SW480 (cell line): Measurements from ENCODE around the gene GSN.

Experiments
- DNase-seq: peaks from one replicate; pipeline ENCODE4 v3.0.0-alpha.2; 2016; ENCODE audit warnings: low spot score

The GSN gene

GRCh38 chr9:121246821-121247561, 21.0 kb upstream of the GSN start:
- peak; percentile 31 for DNase-seq

DNA sequence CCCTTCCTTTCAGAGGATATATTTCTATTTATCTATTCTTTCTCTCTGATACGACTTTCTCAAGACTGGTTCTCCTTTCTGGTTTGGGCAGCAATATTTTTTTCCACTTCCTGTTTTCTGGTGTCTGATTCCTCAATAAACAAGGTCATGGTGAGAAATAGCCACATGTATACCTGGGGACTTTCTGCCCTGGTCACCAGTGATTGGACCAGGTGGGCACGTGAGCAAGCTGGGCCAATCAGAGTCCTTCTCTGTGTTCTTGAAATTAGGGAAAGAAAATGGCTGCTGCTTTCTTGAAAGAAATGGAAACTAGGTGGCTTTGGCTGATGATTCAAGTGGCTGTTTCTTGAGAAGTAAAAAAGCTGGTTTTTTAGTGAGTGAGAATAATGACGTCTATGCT, 18.4 kb upstream of the GSN start:
- DNase-seq = no peak

GRCh38 chr9:121252104-121252851, 15.7 kb upstream of the GSN start:
- DNase-seq = no peak

GRCh38 chr9:121253162-121253561, 14.8 kb upstream of the GSN start:
- no peak for DNase-seq

DNA sequence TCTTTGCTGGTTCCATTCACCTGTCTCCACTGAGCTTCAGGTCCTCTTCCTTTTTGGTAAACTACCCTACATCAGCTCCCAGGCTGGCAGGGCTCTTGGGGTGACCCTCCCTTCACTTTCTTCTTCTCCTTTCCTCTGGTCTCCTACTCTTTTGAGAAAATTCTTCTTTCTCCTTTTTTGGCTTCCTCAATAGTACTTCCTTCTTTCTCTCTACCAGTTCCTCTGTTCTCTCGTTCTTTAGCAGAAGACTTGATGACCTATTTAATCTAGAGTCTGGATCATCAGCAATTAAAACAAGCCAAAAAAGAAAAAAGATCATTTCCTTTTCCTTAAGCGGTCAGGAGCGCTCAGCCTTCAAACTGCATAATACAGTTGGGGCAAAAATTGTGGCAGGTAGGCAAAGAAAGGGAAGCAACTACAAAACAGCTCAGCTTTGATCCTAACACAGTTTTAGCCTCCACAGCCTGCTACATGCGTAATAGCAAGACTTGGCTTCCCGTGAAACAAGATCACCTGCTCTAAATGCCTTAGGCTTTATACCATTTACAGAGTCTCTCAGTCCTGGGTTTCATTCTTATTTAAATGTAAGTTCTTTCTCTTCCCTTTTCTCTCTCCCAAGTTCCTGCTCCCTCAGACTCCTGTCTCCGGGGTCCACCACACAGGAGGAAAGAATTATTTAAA, 14.0 kb upstream of the GSN start:
- no peak for DNase-seq

GRCh38 chr9:121259498-121259897, 8.5 kb upstream of the GSN start:
- DNase-seq = no peak

GRCh38 chr9:121259935-121260334, 8.0 kb upstream of the GSN start:
- DNase-seq = no peak

GRCh38 chr9:121260457-121261106, 7.4 kb upstream of the GSN start:
- DNase-seq = no peak

DNA sequence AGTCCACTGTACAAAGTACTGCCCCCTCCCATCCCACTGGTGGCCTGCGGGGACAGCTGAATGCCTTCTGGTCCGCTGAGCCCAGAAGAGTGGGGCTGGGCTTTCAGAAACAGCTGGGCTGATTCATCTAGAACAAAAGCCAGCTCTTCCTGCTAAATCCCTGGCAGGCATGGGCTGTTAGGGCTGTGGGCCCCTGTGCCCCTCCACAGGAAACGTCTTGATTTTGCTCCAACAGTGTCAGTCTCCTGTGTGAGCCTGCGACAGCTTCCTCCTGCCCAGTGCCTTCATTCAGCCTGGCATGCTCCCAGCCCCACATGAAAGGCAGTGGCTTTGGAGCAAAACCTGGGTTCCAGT, 6.9 kb upstream of the GSN start:
- DNase-seq = peak; percentile 23

DNA sequence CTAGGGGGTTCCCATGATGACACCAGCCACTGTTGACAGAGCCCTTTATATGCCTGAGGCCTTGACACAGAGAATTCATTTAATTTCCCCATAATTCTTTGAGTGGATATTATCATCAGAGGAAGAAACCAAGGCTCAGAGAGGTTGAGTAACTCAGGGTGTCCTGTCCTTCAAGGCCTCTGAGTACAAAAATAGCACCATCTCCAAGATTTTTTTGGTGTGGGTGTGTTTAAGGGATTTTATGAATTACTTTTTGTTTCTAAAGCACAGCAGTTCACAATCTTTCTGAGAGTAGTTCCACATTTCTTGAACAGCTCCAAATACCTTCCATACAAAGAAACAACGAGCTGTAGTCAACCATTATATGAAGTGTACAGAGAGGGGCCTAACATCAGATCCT, 6.2 kb upstream of the GSN start:
- DNase-seq = no peak

GRCh38 chr9:121262423-121262822, 5.5 kb upstream of the GSN start:
- no peak for DNase-seq

DNA sequence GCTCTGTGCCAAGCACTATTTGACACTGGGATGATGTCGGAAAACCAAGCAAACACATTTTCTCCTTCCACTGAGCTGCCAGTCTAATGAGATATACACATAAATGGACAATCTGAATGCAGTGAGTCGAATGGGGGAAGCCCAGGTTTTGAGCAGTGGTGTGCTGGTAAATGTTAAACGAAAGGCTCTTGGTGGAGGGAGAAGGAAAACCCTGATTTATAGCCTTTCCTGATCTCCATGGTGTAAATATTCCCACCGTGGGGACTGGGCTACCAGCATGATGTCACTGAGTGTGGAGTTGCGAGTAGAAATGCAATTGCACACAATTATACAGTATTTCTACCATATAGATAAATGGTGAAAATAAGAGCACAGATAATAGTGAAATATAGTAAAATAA, 5.0 kb upstream of the GSN start:
- no peak for DNase-seq

GRCh38 chr9:121266356-121266755, 1.6 kb upstream of the GSN start:
- no peak for DNase-seq

DNA sequence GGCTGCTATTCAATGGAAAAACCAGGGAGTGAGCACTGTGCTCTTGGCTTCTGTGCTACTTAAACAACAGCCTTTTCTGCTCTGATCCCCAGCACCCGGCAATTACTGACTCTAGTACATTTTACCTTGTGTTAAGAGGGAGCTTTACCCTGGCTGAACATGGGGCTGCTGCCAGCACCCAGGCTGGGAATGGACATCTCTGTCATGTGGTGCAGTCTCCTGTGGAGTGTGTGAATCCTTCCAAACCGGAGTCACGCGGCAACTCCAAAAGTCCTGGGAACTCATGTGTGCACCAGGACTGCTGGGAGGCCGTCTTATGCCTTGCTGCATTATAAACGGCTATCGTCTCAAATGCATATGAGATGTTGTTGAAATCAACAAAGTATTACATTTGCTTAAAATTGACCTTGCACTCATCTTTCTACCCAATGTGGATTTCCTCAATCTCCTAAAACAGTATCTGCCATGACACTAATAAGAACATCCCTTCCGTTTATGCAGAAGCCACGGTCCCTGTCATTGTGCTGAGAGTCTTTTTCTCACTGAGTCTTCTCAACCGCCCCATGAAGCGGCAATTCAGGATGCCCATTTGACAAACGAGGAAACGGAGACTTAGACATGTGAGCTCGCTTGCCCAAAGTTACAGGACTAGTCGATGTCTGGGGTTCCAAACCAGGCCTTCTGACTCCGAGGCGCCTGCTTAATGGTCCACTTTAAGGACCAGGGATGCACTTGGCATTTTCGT, 884 bp upstream of the GSN start:
- no peak for DNase-seq

GRCh38 chr9:121268598-121268850, 562 bp downstream of the GSN start:
- DNase-seq = no peak

DNA sequence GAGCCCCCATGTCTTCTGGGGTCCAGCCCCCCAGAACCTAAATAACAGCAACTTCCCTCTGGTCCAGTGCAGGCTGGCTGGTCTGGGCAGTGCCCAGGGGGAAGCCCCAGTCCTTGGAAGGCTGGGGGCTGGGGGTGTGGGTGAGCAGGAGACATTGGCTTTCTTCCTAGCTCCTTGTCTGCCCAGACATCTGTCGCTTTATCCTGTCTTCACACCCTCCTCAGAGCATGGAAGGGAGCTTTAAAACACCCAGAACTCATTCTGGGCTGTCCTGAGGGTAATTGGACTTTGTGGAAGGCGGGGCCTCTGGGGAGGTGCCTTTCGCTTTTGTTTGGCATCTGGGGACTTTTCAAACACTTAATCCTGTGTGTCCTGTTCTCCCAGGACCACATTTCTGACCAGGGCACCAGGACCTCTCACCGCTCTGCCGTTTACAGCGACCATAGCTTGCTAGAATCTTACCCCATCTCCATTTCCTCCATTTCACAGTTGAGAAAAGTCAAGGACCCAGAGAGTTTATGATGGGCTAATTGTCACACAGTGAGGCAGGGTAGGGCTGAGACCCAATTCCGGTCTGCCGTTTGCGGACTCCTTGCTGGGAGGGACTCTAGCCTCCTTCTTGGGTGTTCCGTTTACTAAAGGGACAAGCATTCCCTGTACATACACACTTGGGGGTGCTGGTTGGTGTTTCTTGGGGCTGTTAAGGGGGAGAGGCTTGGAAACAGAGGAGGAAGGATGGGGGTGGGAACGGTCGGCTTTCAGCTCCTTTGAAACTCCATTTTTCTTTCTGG, 1.1 kb downstream of the GSN start:
- DNase-seq = no peak

GRCh38 chr9:121269642-121270254, 1.8 kb downstream of the GSN start:
- no peak for DNase-seq

- peak; percentile 58 for DNase-seq
These were observed 3.7 kb downstream of the GSN start for GRCh38 chr9:121271368-121272341.

DNA sequence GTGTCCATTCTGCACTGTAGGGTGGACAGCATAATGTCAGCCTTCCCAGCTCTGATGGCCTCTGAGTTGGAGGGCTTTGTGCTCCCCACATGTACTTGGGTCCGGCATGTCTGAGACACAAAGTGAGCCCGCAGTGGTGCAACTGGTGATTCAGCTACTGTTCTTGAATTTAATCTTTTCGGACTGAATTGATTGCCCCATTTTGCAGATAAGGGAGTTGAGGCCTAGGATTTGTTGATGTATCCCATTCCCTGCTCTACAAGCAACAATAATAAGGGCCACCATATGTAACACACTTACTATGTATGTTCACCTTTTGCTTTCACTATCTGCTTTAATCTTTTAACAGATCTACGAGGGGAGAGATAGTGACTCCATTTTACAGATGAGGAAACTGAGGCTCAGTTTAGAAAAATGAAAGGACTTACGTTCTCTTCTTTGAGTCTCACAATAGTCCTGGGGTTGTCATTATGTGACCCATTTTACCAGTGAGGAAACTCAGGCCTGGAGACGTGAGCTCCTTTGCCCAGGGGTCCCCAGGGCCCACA, 4.5 kb downstream of the GSN start:
- DNase-seq = no peak
